Lower leg skin (tissue), 3 donors: Measurements from ENCODE around the gene NCKAP5.

Experiments used
- CTCF ChIP-seq, 3 donors: fragments of 450-650 bp; IDR thresholded peaks; one replicate each; pipeline ENCODE4 v1.5.1; 2016; ENCODE audit warnings: antibody characterized with exemption in 3 of 3, mild to moderate bottlenecking in 3 of 3, moderate library complexity in 2 of 3
- POLR2A ChIP-seq, 2 donors: fragments of 450-650 bp; IDR thresholded peaks; one replicate each; pipeline ENCODE4 v1.6.1; 2016 to 2017; ENCODE audit warnings: antibody characterized with exemption in 2 of 2, mild to moderate bottlenecking in 1 of 2, moderate library complexity in 1 of 2

- no peak for TF ChIP-seq POLR2A (IDR thresholded peaks at IDR 0.05)
- no peak for TF ChIP-seq CTCF (IDR thresholded peaks at IDR 0.05)
Measured at GRCh38 chr2:132776287-132776686, 792.0 kb downstream of the NCKAP5 start.
